Motor neuron (in vitro differentiated cells): ENCODE data around the gene AFG1L. TPM values are rescaled to one million over a fixed set of nuclear protein-coding genes. Genes with fewer than 3 reads are reported as not detected.
"Not testable (repeated sequence)": the region's sequence is repeated elsewhere in the genome, so short reads cannot be mapped to it uniquely, and the experiment has no call there.

ENCODE experiments used
- ATAC-seq, 8 experiments: fragments of 200-7000 bp; cut with Tn5 transposase; replicated peaks in 6 of 8; 2 replicates each; pipeline ENCODE4 v1.8.0; 2021; ENCODE audit warnings: mild to moderate bottlenecking in 8 of 8, moderate library complexity in 8 of 8
- H3K27ac ChIP-seq, 2 donors: fragments of 250-450 bp; sonication (Bioruptor Pico); 2 replicates each; pipeline ENCODE4 v1.9.0; 2021; ENCODE audit warnings: antibody characterized with exemption in 2 of 2, mild to moderate bottlenecking in 2 of 2, moderate library complexity in 1 of 2
- H3K4me1 ChIP-seq, 2 donors: fragments of 250-450 bp; sonication (Bioruptor Pico); replicated peaks in 1 of 2; 2 replicates each; pipeline ENCODE4 v1.6.1; 2021; ENCODE audit warnings: antibody characterized with exemption in 2 of 2, mild to moderate bottlenecking in 2 of 2, moderate library complexity in 1 of 2
- H3K4me3 ChIP-seq, 5 donors: fragments of 250-450 bp; sonication (Bioruptor Pico); 2 replicates each; pipeline ENCODE4 v1.9.0; 2021; ENCODE audit warnings: antibody characterized with exemption in 5 of 5, mild to moderate bottlenecking in 5 of 5, moderate library complexity in 4 of 5
- WGBS, 10 experiments: fragments of 450-650 bp; shearing (Covaris generic); methylation state at CpG; one replicate each; pipeline ENCODE4 v1.0.0; 2022; 5-methylcytosine and 5-hydroxymethylcytosine counted together
- in situ Hi-C, 9 experiments: fragments of 400-800 bp; cut with MboI; loops; one replicate each; pipeline ENCODE4 v1.15.0; 2021; ENCODE audit warnings: low sequenced_read_pairs in 9 of 9, low pct_unique_long_range_greater_than_20kb in 2 of 9; ENCODE audit not compliant: unreplicated experiment in 9 of 9
- total RNA-seq, 8 experiments: library from RNA; unstranded; fragments of 300-600 nt; gene quantifications; 2 replicates each; pipeline versions ENCODE4 v1.2.3 to v1.2.4, GENCODE V29; 2022

Gene AFG1L
- total RNA-seq, 8 experiments from 2014 or later = 4.3 to 17.4 (median 7.2) TPM

DNA sequence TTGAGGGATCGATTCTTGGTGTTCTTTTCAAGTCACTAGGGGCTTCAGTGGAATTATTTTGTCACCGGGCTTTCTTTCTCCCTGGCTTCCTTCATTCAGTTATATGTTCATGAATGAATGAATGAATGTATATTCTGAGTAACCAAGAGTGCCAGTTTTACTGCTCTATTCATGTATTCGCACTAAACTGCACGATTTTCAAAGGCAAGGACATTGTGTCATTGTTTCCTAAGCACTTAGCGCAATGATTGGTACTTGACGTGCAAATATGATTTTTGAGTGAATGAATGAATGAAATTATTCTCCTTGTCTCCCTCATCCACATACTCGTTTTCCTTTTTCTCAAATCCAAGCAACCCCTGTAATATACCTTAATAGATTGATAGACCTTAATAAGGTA, 822 bp downstream of the AFG1L start:
- 30 to 67% (median 43%) methylated on average over 1 to 7 of the region's 7 CpGs; no CpG with 5 or more reads in 1 of the 10 experiments for WGBS, 10 experiments
- no peak for ATAC-seq
- Histone ChIP-seq H3K4me3 (peak overlapping the region; percentile 79 to 87 (median 81)), H3K4me1 (peaks cover 7 to 9% of the 10 kb centered on the region in 2 donors), H3K27ac (peak overlapping the region; percentile 91)
- in situ Hi-C loops = no loop called here

DNA sequence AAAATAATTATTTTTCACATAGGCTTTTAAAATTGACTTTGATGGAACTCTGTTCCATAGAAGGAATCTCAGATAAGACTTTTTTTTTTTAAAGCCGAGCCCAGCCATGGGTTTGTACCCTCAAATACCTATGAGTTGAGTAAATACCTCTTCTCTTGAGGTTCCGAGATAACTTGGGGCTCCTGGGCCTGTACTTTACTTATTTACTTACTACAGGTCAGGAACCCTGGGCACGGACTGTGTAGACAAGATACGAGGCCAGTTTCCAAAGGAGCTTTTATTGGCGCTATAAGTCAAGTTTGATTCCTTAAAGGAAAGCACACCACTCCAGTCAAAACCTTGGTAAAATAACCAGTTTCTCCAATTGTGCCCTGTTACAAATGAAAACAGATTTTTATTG, 7.5 kb downstream of the AFG1L start:
- Histone ChIP-seq H3K4me3 (no peak overlapping the region), H3K27ac (no peak overlapping the region), H3K4me1 (no peaks in the 10 kb centered on the region)
- in situ Hi-C loops = no loop called here
- 92 to 100% (median 100%) methylated on average over 1 to 5 of the region's 5 CpGs for WGBS, 10 experiments
- ATAC-seq = no peak

DNA sequence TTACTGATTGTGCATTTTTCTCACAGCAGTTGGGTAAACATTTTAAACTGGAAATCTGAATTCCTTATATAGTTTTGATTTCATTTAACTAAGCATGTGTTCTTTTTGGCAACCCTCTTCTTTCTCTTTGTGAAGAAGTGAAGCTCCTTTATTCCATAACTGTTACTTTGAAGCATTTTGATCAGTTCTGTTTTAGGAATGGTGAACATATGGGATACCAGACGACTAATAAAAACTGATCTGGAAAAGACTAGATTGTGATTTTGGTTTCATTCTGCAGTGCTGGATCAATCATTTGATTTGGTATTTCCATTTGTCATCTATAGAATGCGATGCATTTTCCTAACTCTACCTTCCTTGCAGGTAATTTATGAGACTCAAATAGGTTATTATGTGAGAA, 9.8 kb downstream of the AFG1L start:
- H3K27ac ChIP-seq = no peak overlapping the region
- no peaks in the 10 kb centered on the region for H3K4me1 ChIP-seq
- ATAC-seq = no peak
- WGBS, 10 experiments = 45 to 100% (median 82%) methylated on average over 1 to 2 of the region's 2 CpGs; no CpG with 5 or more reads in 2 of the 10 experiments
- in situ Hi-C loops = no loop called here
- H3K4me3 ChIP-seq = no peak overlapping the region

DNA sequence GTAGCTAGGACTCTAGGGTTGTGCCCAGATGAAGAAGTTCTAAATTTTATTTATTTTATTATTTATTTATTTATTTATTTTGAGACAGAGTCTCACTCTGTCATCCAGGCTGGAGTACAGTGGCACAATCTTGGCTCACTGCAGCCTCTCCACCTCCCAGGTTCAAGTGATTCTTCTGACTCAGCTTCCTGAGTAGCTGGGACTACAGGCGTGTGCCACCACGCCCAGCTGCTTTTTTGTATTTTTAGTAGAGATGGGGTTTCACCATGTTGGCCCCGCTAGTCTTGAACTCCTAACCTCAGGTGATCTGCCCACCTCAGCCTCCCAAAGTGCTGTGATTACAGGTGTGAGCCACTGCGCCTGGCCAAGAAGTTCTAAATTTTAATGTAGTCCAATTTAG, 13.8 kb downstream of the AFG1L start:
- in situ Hi-C loops = not testable (repeated sequence)

DNA sequence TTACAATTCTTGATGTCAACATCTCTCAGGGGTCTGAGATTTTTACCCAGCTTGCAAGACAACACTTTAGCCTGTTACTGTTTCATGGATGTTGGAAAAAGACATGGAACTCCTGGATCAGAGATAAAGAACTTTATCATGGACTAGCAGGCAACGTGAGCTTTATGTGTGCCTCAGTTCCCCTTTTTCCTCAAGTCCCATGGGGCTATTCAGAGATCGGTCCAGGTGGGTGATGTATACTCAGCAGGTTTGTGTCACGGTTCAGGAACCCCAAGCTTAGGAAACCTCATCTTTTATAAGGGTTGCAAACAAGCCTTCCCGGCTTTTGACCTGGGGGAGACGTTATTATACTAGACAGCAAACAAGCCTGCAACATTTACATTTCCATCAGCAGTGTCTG, 15.0 kb downstream of the AFG1L start:
- no peak for ATAC-seq
- Histone ChIP-seq H3K27ac (no peak overlapping the region), H3K4me3 (no peak overlapping the region), H3K4me1 (no peaks in the 10 kb centered on the region)
- in situ Hi-C loops = no loop called here
- WGBS, 10 experiments = 78 to 100% (median 98%) methylated on average over 1 to 5 of the region's 5 CpGs; no CpG with 5 or more reads in 2 of the 10 experiments

More for the DNA sequence above, 13.8 kb downstream of the AFG1L start:
- H3K4me1 ChIP-seq, H3K27ac ChIP-seq, H3K4me3 ChIP-seq, ATAC-seq: not testable (repeated sequence)
- WGBS, 10 experiments = 60 to 100% (median 94%) methylated on average over 1 to 3 of the region's 4 CpGs; no CpG with 5 or more reads in 4 of the 10 experiments

DNA sequence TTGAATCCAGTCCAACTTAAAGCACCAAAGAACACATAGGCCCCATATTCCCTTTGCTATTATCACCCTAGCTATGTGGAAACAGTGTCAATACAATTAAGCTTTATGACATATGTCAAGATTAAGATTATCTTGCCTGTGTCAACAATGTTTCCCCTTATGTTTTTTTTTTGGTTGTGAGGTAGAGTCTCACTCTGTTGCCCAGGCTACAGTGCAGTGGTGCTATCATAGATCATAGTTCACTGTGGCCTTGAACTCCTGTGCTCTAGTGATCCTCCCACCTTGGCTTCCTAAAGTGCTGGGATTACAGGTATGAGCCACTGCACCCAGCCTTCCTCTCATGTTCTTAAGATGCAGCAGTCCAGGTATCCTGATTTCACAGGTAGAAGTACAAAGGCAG, 17.8 kb downstream of the AFG1L start:
- in situ Hi-C loops = no loop called here
- no peaks in the 10 kb centered on the region for H3K4me1 ChIP-seq
- no peak overlapping the region for H3K4me3 ChIP-seq
- no peak overlapping the region for H3K27ac ChIP-seq
- no peak for ATAC-seq

DNA sequence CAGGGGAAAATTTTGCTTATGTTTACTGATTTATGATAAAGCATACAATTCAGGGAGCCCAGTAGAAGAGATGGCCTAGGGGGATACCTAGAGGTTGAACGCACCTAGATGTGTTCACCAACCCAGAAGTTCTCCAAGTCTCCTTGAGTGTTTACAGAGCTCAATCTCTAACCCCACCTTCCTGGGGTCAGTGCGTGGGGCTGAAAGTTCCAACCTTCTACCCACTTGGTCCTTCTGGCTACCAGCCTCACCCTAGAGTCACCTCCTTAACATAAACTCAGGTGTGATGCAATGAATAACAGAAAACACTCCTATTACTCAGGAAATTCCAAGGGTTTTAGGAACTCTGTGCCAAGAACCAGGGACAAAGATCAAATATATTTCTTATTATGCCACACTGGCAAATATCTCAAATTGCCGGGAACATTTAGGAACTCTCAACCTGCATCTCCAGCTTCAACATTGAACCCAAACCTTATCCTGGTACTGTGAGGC, 26.4 kb downstream of the AFG1L start:
- WGBS, 10 experiments = 80 to 100% (median 100%) methylated on average over 1 to 3 of the region's 3 CpGs; no CpG with 5 or more reads in 3 of the 10 experiments
- H3K4me3 ChIP-seq = no peak overlapping the region
- no peak overlapping the region for H3K27ac ChIP-seq
- no peak for ATAC-seq
- in situ Hi-C loops = no loop called here
- H3K4me1 ChIP-seq = no peaks in the 10 kb centered on the region

DNA sequence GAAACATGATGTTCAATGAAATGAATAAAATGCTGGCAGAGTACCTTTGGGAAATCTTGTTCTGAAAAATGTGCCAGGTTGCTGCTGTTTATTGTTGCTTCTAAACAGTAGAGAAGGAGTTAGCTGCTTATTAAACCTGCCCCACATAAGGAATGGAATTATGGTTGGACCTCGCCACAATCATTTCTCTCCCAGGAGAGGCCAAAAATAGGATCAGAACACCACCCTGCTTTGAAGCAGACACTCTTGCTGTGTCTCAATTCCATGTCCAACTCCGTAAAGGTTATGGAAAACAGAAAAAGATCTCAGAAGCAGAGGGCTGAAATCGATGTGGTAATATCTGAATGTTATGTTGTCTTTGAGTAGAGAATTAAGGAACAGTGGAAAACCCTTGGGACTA, 27.9 kb downstream of the AFG1L start:
- H3K27ac ChIP-seq = no peak overlapping the region
- in situ Hi-C loops = no loop called here
- H3K4me3 ChIP-seq = no peak overlapping the region
- no peak for ATAC-seq
- no peaks in the 10 kb centered on the region for H3K4me1 ChIP-seq
- WGBS, 10 experiments = 60 to 100% (median 87%) methylated on average over 1 to 3 of the region's 3 CpGs; no CpG with 5 or more reads in 2 of the 10 experiments

DNA sequence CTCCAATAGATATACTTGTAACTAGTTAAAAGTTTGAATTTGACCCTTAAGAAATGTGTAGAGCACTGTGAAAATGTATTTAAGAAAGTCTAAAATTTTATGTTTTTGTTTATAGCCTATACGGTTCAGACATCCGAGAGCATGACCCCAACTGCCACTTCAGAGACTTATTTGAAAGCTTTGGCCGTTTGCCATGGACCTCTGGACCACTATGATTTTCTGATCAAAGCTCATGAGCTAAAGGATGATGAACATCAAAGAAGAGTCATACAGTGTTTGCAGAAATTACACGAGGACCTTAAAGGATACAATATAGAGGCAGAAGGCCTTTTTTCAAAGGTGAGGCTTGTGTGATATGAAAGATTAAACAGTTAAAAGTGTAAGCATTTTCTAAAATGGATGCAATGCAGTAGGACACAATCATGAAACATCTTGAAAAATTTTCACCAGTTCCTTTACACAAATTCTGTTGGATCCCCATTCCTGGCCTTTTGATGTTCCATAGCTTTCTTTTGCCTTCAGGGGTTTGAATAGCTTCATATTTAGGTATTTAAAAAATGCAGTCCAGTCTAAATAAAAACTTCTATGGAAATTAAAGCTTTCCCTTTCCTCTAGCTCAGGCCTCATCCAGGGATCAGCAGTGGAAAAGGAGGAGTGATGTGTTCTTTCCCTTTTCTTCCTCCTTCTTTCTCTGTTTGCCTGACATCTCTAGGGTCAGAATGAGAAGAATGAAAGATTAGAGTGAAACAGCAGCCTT, 29.0 kb downstream of the AFG1L start:
- ATAC-seq = peak in 1 of 8 experiments; percentile 56
- in situ Hi-C loops = no loop called here
- no peak overlapping the region for H3K27ac ChIP-seq
- WGBS, 10 experiments = 64 to 94% (median 83%) methylated on average over 1 to 4 of the region's 4 CpGs
- no peak overlapping the region for H3K4me3 ChIP-seq
- H3K4me1 ChIP-seq = no peaks in the 10 kb centered on the region

DNA sequence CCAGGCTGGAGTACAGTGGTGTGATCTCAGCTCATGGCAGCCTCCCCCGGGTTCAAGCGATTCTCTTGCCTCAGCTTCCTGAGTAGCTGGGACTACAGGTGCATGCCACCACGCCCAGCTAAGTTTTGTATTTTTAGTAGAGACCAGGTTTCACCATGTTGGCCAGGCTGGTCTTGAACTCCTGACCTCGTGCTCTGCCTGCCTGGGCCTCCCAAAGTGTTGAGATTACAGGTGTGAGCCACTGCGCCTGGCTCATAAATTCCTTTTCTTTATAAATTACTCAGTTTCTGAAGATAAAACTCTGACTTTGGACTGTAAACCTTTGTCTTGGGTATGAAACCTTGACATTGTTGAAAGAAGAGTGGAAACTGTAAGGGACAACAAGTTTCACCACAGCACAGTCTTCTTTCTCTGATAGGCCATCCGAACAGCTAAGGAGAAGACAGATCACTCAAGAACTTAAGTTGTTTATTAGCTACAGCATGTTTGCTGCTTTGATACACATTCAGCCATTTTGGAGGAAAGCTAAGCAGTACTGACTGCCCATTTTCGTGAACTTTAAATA, 35.4 kb downstream of the AFG1L start:
- 77 to 100% (median 95%) methylated on average over 2 to 5 of the region's 7 CpGs for WGBS, 10 experiments
- H3K27ac ChIP-seq, in situ Hi-C loops, ATAC-seq, H3K4me1 ChIP-seq, H3K4me3 ChIP-seq: not testable (repeated sequence)

DNA sequence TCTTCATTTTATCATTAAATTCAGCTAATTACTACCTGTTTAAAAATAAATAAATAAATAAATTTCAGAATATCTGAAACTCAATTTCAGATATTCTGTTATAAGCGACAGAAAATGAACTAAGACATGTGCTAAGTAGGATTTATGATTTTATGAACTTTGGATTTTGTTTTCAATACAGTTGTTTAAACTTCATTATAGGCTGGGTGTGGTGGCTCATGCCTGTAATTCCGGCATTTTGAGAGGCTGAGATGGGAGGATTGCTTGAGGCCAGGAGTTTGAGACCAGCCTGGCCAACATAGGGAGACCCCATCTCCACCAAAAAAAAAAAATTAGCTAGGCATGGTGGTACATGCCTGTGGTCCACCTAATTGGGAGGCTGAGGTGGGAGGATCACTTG, 36.0 kb downstream of the AFG1L start:
- no peaks in the 10 kb centered on the region for H3K4me1 ChIP-seq
- in situ Hi-C loops = no loop called here
- no peak for ATAC-seq
- H3K27ac ChIP-seq = no peak overlapping the region
- WGBS, 10 experiments = 75 to 100% (median 93%) methylated on average over 1 to 2 of the region's 2 CpGs; no CpG with 5 or more reads in 1 of the 10 experiments
- no peak overlapping the region for H3K4me3 ChIP-seq

DNA sequence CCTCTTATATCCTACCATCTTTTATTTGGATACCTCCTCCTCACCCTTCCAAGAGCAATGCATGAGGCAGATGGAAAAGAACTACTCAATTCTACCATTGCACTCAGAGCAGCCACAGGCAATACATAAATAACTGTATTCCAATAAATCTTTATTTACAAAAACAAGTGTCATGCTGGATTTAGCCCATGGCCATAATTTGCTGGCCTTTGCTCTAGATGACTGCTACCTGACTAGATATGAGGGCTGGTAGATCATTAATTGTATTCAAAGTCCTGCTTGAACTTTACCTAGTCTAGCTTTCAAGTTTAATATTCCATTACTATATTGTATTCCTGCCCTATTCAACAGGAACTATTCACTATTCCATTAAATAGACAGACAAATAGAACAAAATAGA, 37.1 kb downstream of the AFG1L start:
- Histone ChIP-seq H3K4me1 (no peaks in the 10 kb centered on the region), H3K27ac (no peak overlapping the region), H3K4me3 (no peak overlapping the region)
- in situ Hi-C loops = no loop called here
- no peak for ATAC-seq

DNA sequence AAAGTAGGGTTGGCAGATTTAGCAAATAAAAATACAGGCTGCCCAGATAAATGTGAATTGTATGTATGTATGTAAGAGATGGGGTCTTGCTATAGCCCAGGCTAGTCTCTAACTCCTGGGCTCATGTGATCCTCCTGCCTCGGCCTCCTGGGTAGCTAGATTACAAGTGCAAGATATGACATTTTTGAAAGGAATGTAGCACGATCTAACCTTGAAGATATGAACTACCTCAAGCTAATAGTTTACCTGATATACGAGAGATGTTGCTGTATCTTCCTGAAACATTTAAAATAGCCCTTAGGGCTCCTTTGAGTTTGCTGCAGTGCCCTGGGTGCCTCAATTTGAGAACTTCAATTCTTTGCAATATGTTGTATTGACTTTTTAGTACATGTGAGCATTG, 42.1 kb downstream of the AFG1L start:
- no peak for ATAC-seq
- 68 to 100% (median 92%) methylated on average over 1 to 3 of the region's 3 CpGs; no CpG with 5 or more reads in 3 of the 10 experiments for WGBS, 10 experiments
- Histone ChIP-seq H3K27ac (no peak overlapping the region), H3K4me3 (no peak overlapping the region), H3K4me1 (no peaks in the 10 kb centered on the region)
- in situ Hi-C loops = no loop called here

DNA sequence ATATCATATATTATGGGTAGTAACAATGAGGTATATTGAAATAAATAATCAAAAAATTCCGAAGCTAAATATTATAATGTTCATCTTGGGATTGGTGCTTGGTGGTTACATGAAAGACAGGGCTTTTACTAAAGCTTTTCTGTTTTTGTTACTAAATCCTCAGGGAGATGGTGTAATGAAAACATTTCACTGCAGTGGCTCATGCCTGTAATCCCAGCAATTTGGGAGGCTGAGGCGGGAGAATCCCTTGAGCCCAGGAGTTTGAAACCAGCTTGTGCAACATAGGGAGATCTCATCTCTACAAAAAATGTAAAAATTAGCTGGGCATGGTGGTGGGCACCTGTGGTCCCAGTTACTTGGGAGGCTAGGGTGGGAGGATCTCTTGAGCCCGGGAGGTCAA, 42.9 kb downstream of the AFG1L start:
- no peak for ATAC-seq
- 63 to 100% (median 100%) methylated on average over 1 to 3 of the region's 3 CpGs for WGBS, 10 experiments
- no peak overlapping the region for H3K4me3 ChIP-seq
- no peaks in the 10 kb centered on the region for H3K4me1 ChIP-seq
- no peak overlapping the region for H3K27ac ChIP-seq
- in situ Hi-C loops = no loop called here
